ENCODE data around the gene KSR2.

Gene KSR2

DNA sequence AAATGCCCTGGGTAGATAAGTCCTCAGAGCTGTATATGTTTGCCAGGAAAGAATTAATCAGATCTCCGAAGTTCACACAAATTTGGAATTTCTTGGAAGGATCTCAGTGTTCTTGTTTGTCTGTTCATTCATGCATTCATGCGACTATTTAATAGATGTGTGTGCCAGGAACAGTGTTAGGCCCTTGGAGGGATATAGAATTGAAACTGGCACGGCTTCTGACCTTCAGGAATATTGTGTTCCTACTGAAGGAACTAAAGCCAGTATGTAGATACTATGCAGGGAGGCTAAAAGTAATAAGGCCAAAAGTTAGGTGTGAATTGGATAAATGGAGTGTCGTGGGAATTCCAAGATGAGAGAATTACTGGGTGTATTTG is 441.3 kb downstream of the KSR2 start:
- no peak overlapping the region for H3K4me3 ChIP-seq (ENCODE audit: low read depth, low read length)
- TF ChIP-seq, protein P1, sequence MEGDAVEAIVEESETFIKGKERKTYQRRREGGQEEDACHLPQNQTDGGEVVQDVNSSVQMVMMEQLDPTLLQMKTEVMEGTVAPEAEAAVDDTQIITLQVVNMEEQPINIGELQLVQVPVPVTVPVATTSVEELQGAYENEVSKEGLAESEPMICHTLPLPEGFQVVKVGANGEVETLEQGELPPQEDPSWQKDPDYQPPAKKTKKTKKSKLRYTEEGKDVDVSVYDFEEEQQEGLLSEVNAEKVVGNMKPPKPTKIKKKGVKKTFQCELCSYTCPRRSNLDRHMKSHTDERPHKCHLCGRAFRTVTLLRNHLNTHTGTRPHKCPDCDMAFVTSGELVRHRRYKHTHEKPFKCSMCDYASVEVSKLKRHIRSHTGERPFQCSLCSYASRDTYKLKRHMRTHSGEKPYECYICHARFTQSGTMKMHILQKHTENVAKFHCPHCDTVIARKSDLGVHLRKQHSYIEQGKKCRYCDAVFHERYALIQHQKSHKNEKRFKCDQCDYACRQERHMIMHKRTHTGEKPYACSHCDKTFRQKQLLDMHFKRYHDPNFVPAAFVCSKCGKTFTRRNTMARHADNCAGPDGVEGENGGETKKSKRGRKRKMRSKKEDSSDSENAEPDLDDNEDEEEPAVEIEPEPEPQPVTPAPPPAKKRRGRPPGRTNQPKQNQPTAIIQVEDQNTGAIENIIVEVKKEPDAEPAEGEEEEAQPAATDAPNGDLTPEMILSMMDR (IDR thresholded peaks at IDR 0.05; ENCODE audit: low read depth, low read length), result no peak

DNA sequence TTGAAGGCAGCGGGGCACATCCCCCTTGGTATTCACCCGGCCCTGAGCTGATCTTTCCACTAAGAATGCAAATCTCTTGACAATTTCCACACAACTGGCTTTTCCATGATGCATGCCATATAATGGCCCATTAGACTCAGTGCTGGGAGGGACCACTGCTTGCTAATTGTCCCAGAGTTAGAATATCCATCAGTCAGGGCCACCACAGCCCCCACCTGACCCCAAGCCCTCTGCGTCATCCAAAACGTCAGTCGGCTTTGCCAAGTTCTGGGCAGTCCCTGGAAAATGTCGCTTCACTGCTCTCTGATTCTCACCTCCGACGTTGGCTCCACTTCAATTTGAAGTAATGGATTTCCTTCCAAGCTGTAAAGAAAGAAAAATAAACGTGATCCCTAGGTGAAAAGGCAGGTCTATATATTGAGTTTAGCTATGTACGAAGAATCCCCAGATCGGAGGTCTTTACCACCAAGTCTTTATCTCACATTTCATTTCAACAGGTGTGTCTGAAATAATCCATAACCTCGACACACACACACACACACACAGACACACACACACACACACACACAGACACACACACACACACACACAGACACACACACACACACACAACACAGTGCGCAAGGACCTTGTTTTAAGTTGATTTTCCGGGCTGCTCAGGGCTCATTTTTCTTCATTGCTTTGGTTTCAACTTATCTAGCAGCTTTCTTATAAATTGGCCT is 441.9 kb downstream of the KSR2 start:
- TF ChIP-seq, protein P1 (IDR thresholded peaks at IDR 0.05; ENCODE audit: low read depth, low read length), result no peak
- no peak overlapping the region for H3K4me3 ChIP-seq (ENCODE audit: low read depth, low read length)

DNA sequence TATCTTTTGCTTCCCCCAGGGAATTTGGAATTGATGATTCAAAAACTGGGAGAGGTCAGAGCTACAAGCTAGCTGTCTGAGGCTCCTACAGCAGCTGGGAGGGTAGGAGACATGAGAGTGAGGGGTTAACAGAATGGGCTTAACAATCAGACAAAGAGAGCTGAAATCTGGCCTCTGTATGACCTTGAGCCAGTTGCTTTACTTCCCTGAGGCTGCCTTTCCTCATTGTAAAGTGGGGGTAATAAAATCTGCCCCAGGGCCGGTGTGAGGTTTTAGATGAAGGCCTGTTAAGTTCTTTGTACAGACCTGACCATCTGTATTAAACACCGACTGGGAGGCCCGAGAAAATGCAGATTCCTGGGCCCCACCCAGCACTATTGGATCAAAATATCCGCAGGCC is 443.0 kb downstream of the KSR2 start:
- H3K4me3 ChIP-seq (ENCODE audit: low read depth, low read length), result no peak overlapping the region
- TF ChIP-seq, protein P1 (IDR thresholded peaks at IDR 0.05; ENCODE audit: low read depth, low read length), result no peak

DNA sequence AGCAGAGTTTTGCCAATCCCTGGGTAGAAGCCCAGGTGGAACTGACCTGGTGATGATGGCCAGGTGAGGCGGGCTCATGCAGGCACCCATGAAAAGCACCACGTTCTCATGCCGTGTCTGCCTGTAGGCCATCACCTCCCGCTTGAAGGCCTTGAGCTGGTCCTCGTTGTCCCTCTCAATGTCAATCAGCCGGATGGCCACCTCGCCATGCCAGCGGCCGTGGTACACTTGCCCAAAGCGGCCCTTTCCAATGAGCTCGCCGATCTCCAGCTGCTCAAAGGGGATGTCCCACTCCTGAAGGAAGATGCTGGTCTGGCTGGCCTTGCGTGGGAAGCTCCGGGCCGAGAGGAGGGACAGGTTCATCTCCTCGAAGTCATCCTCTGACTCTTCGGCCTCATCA is 444.0 kb downstream of the KSR2 start:
- no peak overlapping the region for H3K4me3 ChIP-seq (ENCODE audit: low read depth, low read length)
- TF ChIP-seq, protein P1 (IDR thresholded peaks at IDR 0.05; ENCODE audit: low read depth, low read length), result no peak

DNA sequence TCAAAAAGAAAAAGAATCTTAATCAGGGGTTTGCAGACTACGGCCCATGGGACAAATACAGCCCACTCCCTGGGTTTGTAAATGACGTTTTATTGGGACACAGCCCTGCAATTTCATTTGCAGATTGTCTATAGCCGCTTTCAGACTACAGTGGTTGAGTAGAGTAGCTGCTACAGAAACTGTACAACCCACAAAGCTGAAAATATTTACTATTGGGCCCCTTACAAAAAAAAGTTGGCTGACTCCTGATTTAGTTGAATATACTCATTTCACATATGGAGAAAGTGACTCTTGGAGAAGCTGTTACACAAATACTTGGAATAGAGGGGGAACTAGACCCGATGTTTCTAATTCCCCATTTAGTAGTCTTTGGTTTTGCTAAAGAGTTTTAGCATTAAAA is 444.8 kb downstream of the KSR2 start:
- TF ChIP-seq, protein P1 (IDR thresholded peaks at IDR 0.05; ENCODE audit: low read depth, low read length), result no peak

DNA sequence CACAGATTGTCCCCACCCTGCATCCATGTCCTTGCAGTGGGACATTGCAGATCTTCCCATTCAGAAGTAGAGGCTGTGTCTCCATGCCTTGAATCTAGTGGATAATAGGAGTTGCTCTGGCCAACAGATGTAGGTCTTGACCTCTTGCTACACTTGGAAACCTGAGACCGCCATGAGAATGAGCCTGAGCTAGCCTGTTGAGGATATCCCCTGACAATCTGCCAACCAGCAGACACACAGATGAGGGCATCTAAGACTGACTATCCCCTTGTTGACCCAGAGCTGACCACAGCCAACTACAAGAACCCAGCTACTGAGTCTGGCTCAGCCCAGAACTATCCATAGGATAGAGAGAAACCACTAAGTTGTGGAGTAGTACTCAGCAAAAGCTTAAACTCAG is 446.2 kb downstream of the KSR2 start:
- H3K4me3 ChIP-seq (ENCODE audit: low read depth, low read length), result no peak overlapping the region
- TF ChIP-seq, protein P1 (IDR thresholded peaks at IDR 0.05; ENCODE audit: low read depth, low read length), result no peak

More for the DNA sequence above, 444.8 kb downstream of the KSR2 start:
- no peak overlapping the region for H3K4me3 ChIP-seq (ENCODE audit: low read depth, low read length)

DNA sequence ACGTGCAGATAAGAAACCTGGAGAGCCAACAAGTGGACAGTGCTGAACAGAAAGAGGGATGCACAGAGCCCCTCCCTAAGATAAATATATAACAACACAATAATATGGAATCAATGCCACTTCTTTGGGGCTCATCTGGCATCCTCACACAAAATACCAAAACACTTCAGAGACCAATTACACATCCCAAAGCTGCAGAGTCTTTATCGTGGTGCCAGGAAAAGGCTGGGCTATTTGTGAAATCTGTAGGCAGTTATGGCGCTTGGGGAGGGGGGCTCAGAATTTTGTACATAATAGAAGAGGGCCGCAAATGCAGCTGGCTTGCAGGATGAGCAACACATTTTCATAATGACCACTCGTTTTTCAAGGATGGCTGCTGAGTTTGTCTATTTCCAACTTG is 446.9 kb downstream of the KSR2 start:
- TF ChIP-seq, protein P1 (IDR thresholded peaks at IDR 0.05; ENCODE audit: low read depth, low read length), result no peak

More for the DNA sequence above, 446.9 kb downstream of the KSR2 start:
- no peak overlapping the region for H3K4me3 ChIP-seq (ENCODE audit: low read depth, low read length)
